Forelimb muscle (tissue), 1 donor: ENCODE measurements around the gene MSI2. TPM values are rescaled to one million over a fixed set of nuclear protein-coding genes. Genes with fewer than 3 reads are reported as not detected.

Experiments used
- DNase-seq: peaks from one replicate; pipeline ENCODE4 v3.0.0-alpha.2; 2013; ENCODE audit warnings: low read depth
- polyA plus RNA-seq: library from polyadenylated mRNA; unstranded; fragments of 120-200 nt; gene quantifications from one replicate; pipeline ENCODE4 v1.2.1, GENCODE V29; 2013; ENCODE audit not compliant: insufficient read length

Gene MSI2
- polyA plus RNA-seq, 1 donor: 31.6 TPM

- no peak for DNase-seq
Measured at GRCh38 chr17:57501016-57501415, 244.7 kb downstream of the MSI2 start.

- DNase-seq: no peak
Measured at GRCh38 chr17:57502022-57502421, 245.7 kb downstream of the MSI2 start.

GRCh38 chr17:57502811-57503241 is 246.5 kb downstream of the MSI2 start:
- DNase-seq: no peak

- no peak for DNase-seq
Measured at GRCh38 chr17:57504208-57504607, 247.9 kb downstream of the MSI2 start.

GRCh38 chr17:57505841-57506773 is 249.8 kb downstream of the MSI2 start:
- DNase-seq: no peak

GRCh38 chr17:57506774-57507127 is 250.4 kb downstream of the MSI2 start:
- no peak for DNase-seq

- no peak for DNase-seq
Measured at GRCh38 chr17:57507828-57508227, 251.5 kb downstream of the MSI2 start.

- no peak for DNase-seq
Measured at GRCh38 chr17:57508671-57509070, 252.3 kb downstream of the MSI2 start.

- DNase-seq: no peak
Measured at GRCh38 chr17:57511475-57512123, 255.3 kb downstream of the MSI2 start.

GRCh38 chr17:57512258-57512657 is 255.9 kb downstream of the MSI2 start:
- DNase-seq: no peak

- no peak for DNase-seq
Measured at GRCh38 chr17:57512691-57513090, 256.4 kb downstream of the MSI2 start.

- DNase-seq: no peak
Measured at GRCh38 chr17:57513569-57513968, 257.2 kb downstream of the MSI2 start.

GRCh38 chr17:57514614-57515013 is 258.3 kb downstream of the MSI2 start:
- DNase-seq: no peak

GRCh38 chr17:57515662-57516211 is 259.4 kb downstream of the MSI2 start:
- DNase-seq: no peak

- DNase-seq: no peak
Measured at GRCh38 chr17:57516290-57517230, 260.2 kb downstream of the MSI2 start.

GRCh38 chr17:57517273-57517631 is 260.9 kb downstream of the MSI2 start:
- no peak for DNase-seq

- no peak for DNase-seq
Measured at GRCh38 chr17:57517632-57518456, 261.5 kb downstream of the MSI2 start.

- DNase-seq: no peak
Measured at GRCh38 chr17:57518587-57519581, 262.6 kb downstream of the MSI2 start.

- DNase-seq: no peak
Measured at GRCh38 chr17:57519800-57520199, 263.5 kb downstream of the MSI2 start.

GRCh38 chr17:57521606-57522005 is 265.3 kb downstream of the MSI2 start:
- no peak for DNase-seq
